HuH-7.5 (cell line): ENCODE data around the gene MEGF9.

Experiments used
- DNase-seq: peaks from one replicate; pipeline ENCODE4 v3.0.0; 2011; ENCODE audit warnings: low spot score

The MEGF9 gene

DNA sequence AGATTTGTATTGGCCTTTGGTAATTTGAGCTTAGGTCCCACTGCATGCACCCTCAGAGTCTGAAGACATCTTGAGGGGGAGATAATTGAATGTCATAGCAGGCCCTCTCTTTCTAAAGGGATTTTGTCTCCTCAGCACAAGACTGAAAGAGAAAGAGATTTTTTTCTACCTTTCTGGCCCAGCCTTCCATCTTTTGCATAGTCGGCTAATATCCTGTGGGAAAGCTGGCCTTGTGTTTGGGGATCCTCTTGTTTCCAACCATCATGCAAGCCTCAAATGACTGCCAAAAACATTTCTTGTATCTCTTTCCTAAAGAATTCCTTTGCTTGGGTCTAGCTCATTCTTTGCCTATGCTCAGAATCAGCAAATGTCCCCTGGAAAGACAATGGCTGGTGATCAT, 92.3 kb downstream of the MEGF9 start:
- no peak for DNase-seq

DNA sequence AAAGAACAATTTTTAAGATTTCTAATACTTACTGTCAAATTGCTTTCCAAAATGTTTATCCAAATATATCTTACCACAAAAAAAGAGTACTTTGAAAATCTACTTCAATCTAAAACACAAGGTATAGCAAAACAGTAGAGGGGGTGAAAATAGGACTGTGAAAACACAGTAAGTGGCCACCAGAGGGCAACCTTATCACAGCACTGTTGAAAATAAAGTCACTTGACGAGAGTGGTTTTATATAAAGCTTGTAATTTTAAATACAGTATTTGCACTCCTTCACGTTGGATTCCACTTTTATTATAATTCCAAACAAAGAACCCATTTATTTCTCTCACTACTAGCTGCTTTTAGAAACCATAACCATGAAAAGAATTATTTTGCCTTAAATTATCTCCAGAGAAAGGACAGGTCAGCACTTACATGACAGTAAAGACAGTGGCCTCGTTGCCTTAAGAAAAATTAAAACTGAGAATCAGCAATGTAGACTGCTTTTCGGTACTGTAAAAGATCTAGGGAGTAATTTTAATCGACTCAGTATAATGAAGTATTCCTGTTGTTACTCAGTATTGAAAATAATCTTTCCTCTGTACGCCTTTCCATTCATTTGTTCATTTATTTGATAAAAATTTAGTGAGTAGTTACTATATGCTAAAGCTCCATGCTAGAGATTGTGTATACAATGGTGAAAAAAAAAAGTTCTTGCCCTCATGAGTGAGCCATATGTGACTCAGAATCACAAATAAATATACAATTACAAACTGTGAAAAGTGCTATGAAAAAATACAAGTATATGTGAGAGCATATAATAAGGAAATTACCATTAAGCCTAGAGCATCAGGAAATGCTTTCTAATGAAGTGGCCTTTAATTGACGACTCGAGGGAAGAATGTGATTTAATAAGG, 94.3 kb downstream of the MEGF9 start:
- DNase-seq = peak; percentile 54

DNA sequence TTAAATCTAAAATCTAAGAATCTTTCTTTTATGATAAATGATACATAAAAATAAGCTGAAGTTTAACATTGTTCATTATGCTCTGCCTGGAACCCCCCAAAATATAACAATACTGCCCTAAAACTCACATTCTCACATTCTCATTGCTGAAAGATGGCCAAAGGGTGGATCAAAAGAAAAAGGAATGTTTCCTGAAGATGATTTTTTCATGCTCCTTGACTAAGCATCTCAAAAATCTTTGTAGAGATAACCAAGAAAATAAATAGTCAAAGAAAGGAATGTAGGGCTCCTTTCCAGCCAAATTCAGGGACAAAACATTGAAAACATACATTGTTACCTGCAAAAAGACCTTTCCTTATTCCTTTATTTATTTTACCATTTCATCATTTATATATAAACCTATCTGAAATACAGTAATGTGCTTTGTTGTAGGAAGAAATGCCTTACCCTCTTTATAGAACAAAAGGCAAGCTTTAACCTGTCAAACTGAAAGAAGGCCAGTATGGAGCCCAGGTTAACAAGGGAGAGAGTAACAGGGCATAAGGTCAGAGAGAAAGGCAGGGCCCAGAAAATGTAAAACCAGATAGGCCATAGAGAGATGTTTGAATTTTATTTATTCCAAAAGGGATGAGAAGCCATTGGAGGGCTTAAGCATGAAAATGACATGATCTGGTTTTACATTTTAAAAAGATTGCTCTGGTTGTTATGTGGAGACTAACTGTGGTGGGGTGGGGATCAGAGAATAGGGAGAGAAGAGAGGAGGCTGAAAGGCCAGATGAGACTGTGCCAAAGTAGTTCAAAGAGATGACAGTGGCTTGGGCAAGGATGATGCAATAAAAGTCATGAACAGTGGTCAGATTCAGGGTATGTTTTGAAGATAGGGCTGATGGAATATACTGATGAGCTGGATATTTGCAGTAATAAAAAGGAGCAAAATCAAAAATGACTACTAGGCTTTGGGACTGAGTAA, 97.0 kb downstream of the MEGF9 start:
- no peak for DNase-seq

DNA sequence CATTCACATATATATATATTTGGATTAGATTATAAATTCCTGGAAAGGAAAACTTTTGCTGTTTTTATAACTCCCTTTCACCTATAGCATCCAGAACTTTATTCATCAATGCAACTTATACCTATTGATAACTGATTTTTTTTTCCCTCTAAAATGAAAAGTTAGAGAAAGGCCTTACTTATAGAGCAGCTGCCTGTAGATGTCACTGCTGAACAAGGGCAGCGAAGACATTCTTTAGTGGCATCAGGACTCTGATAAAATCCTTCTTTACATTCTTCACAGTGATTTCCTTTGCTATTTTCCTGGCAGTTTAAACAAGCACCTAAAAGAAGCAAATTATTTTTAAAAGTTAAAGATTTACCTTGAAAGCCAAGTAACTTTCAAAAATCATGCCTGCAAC, 102.1 kb downstream of the MEGF9 start:
- DNase-seq = no peak

DNA sequence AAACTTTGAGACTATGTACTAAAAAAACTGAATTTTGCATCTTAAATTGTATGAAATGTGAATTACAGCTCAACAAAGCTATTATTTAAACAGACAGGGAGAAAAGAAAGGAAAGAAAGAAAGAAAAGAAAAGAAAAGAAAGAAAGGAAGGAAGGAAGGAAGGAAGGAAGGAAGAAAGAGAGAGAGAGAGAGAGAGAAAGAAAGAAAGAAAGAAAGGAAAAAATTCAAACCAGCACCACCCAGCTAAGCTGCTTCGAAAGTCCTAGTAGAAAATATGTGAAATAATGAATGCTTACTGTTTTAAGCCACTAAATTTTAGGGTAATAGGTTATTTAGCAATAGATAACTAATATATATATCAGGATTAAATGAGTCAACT, 102.6 kb downstream of the MEGF9 start:
- no peak for DNase-seq

DNA sequence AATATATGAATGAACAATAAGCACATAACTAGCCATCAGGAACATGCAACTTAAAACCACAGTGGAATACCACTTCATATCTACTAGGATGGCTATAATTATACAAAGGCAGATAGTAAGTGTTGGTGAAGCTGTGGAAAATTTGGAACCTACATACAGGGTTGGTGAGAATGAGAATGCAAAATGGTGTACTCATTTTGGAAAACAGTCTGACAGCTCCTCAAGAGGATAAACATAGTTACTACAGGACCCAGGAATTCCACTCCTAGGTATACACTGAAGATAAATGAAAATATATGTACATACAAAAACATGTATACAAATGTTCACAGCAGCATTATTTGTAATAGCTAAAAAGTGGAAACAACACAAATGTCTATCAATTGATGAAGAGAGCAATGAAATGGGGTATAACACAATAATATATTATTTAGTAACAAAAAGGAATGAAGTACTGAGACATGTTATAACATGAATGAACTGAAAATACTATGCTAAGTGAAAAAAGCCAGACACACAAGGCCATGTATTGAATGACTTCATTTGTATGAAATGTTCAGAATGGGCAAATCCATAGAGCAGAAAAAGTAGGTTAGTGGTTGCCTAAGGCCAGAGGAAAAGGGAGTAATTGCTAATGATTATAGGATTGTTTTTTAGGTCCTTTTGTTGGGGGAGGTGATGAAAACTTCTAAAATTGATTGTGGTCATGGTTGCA, 103.1 kb downstream of the MEGF9 start:
- no peak for DNase-seq

DNA sequence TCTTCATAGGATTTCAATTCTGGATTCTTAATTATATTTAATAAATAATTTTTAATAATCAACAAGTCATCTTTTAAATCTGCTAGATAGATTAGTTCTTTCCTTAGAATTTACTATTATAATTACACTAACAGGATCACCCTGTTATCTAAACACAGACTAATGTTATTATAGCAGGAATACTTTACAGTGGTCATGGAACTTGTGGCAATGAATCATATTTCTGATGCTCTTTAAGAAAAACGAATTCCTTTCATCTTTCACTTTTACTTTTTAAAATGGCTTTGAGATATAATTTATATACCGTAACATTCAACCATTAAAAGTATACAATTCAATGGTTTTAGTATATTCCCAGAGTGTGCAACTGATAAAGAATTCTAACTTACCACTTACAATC, 104.6 kb downstream of the MEGF9 start:
- no peak for DNase-seq

DNA sequence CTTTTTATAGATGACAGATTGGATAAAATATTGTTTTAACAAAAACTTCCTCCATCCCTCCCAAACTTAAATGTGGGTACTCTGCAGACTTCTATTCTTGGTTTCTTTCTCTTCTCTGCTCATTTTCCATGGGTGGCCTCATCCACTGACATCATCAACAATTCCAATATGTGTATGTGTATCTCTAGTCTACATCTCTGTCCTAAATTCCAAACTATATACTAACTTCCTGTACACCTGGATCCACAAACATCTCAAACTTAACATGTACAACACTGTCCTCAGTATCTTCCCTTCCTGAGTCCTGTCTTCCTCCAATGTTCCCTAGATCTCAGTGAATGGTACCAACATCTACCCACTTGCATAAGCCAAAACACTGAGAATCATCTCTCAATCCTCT, 105.8 kb downstream of the MEGF9 start:
- DNase-seq = no peak

DNA sequence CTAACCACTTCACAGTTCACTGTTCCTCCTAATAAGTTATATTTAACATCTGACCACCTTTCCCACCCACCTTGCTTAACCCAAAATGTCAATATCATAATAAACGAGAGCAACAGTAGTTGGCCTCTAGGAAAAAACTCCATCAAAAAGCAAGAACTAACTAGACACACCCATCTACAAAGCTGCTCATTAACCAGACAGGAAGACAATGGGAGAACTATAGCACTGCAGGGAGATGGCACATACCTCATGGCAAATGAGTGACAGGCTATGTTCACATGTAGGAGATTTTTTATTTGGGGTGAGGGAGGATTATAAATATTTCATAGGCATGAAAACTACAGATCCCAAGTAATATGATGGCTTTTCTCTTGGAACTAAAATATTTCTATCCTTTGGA, 110.7 kb downstream of the MEGF9 start:
- no peak for DNase-seq

DNA sequence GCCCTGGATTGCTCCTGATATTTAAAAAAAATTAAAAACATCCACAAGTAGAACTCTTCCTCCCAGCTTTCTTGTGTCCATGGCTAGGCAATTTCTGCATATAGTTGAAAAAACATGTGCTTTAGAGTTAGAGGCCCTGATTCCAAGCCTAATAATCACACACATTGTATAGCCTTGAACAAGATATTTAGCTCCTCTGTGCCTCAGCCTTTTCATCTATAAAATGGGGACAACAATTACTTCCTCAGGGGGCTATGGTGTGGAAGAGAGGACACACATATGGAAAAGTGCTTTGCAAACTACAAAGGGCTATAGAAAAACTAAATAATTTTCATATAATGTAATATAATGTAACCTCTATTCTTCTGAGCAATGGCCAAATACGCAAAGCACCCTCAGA, 111.3 kb downstream of the MEGF9 start:
- no peak for DNase-seq

DNA sequence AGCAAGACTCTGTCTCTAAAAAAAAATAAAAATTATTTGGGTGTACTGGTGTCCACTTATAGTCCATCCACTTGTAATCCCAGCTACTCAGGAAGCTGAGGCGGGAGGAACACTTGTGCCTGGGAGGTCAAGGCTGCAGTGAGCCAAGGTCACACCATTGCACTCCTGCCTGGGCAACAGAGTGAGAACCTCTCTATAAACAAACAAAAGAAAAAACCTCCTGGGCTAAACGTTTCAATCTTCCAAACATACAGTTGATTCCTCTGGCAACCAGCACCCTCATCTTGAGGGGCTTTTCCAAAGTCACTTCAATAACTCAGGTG, 120.4 kb downstream of the MEGF9 start:
- no peak for DNase-seq

DNA sequence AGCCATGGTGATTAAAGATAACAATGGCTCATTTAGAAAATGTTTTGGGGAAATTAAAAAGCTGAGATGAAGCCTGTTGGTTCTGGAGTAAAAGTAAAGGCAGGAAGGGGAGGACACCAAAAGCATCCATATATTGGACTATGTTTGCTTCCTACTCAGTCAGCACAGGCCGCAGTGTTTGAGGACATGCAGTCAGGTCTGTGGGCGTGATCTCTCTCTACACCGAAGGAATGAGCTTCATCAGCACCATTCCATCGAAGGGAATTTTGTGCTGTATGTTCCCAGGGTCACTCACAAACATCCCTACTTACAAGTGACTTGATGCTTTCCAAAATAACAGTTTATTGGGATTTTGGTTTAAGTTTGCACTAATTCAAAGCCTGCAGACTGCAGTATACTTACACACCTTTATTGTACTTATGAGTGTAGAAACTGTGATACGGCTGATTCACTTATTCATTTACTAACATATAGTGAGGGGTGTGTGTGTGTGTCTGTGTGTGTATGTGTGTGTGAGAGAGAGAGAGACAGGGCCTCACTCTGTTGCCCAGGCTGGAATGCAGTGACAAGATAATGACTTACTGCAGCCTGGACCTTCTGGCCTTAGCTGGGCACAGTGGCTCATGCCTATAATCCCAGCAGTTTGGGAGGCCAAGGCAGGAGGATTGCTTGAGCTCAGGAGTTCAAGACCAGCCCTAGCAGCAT, 120.9 kb downstream of the MEGF9 start:
- no peak for DNase-seq

DNA sequence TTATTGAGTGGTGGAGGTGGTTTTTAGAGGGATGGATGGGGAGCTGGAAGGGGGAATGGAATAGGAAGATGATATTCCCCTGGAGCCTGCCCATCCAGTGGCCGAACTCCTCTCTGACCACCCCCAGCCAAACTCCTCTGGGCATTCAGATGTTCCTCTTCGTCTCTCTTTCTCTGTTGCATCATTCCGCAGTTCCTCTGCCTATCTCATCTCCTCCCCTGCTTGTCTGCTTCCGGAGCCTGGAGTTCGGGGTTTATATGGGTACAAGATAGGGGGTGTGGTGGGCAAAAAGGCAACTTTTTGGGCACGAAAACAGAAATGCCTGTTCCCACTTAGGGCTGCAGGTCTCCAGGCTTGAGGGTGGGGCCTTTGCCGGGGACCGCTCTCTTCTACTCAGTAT, 122.1 kb downstream of the MEGF9 start:
- no peak for DNase-seq

DNA sequence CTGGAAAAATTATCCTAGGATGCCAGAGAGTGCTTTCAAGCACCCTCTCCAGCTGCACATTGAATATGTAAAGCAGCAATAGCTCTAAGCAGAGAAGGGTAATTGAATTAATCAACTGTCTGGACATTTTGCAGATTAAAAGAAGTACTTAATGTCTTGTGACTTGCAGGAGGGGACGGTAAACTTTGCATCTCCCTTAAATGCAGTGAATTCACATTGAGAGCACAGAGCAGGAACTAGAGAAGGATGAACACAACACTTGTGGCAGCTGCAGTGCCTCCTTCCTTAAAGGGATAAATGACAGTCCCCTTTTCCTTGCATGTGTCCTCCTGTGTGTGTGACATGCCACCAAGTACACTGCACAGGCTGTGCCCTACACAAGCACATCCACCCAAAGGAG, 126.9 kb downstream of the MEGF9 start:
- no peak for DNase-seq

DNA sequence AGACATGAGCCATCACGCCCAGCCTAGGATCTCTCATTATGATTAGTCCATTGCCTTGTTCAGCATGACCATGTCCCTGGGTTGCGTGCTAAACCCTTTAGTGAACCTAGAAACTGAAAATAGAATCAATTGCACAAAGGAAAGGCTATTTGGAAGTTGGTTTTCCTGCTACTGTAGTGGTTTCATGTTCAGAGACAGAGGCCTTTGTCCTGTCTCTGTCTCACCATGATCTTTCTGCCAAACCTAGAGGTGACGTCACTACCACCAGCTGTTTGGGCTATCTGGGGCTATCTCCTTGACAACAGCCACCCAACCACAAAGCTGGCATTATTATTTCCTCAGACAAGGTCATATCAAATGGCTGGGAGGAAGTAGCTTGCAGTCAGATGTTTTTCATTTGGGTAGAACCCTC, 130.3 kb downstream of the MEGF9 start:
- no peak for DNase-seq

DNA sequence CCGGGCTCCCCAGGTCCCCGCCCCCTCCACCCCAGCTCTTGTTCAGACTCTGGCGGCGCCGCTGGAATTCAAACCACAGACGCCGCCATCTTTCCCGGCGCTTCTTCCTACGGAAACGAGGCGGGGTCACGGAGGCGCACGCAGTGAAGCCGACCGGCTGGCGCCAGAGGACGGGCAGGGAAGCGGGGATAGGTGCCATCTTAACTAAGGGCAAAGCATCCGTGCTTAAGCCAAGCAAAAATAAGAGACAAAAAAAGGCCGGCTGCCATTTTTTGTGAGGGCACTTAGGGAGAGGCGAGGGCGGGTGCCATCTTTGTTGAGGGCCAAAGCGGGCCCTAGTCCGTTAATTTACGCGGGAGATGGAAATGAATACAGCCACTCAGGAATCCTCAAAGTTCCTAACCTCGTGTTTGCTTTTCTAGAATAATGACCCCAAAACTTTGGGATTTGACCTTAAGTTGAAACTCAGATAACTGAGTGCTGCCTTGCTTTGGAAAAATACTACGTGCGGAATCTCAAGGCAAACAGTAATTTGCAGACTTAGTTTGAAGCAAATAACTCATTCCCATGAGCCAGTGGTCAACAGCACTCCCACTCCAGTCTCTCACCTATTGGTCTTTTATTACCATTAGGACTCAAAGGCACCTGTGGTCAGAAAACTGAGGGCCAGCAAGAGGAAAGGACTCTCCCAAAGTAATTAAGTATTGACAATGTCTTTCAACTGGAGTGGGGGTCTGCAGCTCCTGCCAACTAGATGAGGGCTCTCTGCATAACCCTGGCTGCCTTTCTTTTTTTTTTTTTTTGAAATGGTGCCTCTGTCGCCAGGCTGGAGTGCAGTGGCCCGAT, 134.0 kb downstream of the MEGF9 start, which contains the start of gene CDK5RAP2:
TSS of gene CDK5RAP2 (minus strand) at position 117 of the 846 bp plus-strand sequence. CDS start 189 bp downstream, outside the sequence.
- DNase-seq = peak; percentile 75

DNA sequence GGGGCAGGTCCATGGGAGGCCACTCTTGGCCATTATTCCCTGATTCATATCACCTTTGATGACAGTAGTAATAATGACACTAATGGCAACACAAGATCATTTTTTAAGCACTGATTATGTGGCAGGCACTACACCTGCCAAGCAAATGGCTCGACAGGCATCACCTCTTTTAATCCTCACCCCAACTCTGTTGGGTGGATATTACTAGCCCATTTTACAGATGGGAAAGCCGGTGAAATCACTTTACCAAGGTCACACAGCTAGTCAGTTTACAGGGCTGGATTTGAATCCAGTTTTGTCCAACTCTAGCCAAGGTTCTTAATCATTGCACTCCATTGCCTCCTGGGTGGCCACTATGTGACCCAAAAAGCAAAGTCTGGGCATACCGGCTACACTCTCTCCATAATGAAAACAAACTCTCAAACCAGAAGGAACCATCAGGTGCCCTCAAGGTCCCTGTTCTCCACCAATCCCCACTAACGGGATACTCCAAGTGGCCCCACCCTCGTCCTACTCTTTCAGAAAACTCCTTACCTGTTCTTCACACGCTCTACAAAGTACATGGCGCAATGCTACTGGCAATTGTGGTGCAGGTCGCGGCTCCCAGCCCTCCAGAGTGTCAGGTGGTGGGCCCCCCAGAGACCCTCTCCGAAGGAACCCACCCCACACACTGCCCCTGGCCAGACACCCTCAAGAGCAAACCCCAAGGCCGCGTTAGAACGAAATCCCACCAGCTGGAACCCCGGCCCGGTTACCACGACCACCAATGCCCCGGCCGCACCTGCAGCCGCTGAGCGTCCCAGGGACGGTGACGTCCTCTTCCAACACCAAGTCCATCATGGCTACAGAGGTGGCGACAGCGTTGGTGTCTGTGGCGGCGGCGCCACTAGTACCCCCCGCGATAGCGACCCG, 134.9 kb downstream of the MEGF9 start:
- DNase-seq = peak; percentile 36

DNA sequence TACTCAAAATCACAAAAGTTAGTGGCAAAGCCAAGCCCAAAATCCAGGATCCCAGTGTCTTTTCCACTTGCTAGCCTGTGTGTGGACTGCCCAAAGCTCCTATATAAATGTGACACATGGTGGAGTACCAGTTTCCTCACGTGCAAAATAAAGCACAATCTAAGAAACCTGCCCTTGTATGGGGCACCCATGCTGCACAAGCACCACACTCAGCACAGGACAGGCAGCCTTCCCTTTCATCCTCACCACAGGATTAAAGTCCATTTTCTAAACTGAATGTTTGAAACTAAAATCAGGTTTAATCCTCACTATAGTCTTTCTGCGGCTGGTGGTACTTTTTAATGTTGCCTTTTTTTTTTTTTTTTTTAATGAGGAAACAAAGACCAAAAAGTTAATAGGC, 139.8 kb downstream of the MEGF9 start:
- DNase-seq = no peak

DNA sequence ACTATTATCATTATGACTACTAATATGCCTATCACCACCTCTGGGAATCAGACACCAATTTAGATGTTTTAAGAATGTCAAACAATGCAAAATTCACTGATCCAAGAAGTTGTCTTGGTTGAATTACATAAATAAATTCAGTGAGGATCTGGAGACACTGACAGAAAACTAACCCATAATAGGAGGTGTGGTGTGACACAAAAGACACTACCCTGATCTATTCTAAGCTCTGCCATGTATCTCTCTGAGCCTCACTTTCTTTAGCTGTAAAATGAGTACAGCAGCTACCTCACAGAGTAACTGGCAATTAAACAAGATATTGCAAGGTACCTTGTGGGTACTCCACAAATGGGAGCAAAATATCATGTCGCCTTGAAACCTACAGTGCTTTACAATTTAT, 141.8 kb downstream of the MEGF9 start:
- DNase-seq = no peak
